GM18873 (cell line): ENCODE results near the gene ENTPD1.

Experiments
- ATAC-seq: cut with Tn5 transposase; IDR thresholded peaks from one replicate; pipeline ENCODE4 v1.9.1; 2021; ENCODE audit warnings: mild to moderate bottlenecking, moderate library complexity, moderate number of reproducible peaks; ENCODE audit not compliant: unreplicated experiment, low FRiP score

The ENTPD1 gene

GRCh38 chr10:95819620-95820329 is 63.8 kb downstream of the ENTPD1 start:
- no peak for ATAC-seq

- ATAC-seq, result no peak
These were observed 64.4 kb downstream of the ENTPD1 start for GRCh38 chr10:95820363-95820762.

- ATAC-seq, result no peak
These were observed 65.8 kb downstream of the ENTPD1 start for GRCh38 chr10:95821720-95822119.

GRCh38 chr10:95830044-95830443 is 74.1 kb downstream of the ENTPD1 start:
- ATAC-seq, result no peak

- no peak for ATAC-seq
These were observed 75.1 kb downstream of the ENTPD1 start for GRCh38 chr10:95831076-95831475.

- ATAC-seq, result no peak
These were observed 75.6 kb downstream of the ENTPD1 start for GRCh38 chr10:95831515-95831914.

- ATAC-seq, result peak; percentile 77
These were observed 76.5 kb downstream of the ENTPD1 start for GRCh38 chr10:95832216-95833041.

- ATAC-seq, result no peak
These were observed 77.2 kb downstream of the ENTPD1 start for GRCh38 chr10:95833042-95833610.

GRCh38 chr10:95834406-95834805 is 78.4 kb downstream of the ENTPD1 start:
- no peak for ATAC-seq

GRCh38 chr10:95835149-95835860 is 79.3 kb downstream of the ENTPD1 start:
- no peak for ATAC-seq

- ATAC-seq, result no peak
These were observed 79.9 kb downstream of the ENTPD1 start for GRCh38 chr10:95835911-95836310.

GRCh38 chr10:95836610-95837355 is 80.8 kb downstream of the ENTPD1 start:
- ATAC-seq, result no peak

- ATAC-seq, result no peak
These were observed 81.4 kb downstream of the ENTPD1 start for GRCh38 chr10:95837356-95837776.

- no peak for ATAC-seq
These were observed 81.8 kb downstream of the ENTPD1 start for GRCh38 chr10:95837783-95838182.

GRCh38 chr10:95840121-95840520 is 84.2 kb downstream of the ENTPD1 start:
- no peak for ATAC-seq

- ATAC-seq, result no peak
These were observed 84.7 kb downstream of the ENTPD1 start for GRCh38 chr10:95840681-95841080.

GRCh38 chr10:95841661-95842498 is 85.9 kb downstream of the ENTPD1 start:
- no peak for ATAC-seq

GRCh38 chr10:95845411-95845810 is 89.4 kb downstream of the ENTPD1 start:
- ATAC-seq, result no peak

- no peak for ATAC-seq
These were observed 91.0 kb downstream of the ENTPD1 start for GRCh38 chr10:95847007-95847406.
